ENCODE results near the gene FXYD4. TPM values are rescaled to one million over a fixed set of nuclear protein-coding genes. Genes with fewer than 3 reads are reported as not detected.

The FXYD4 gene
- total and polyA plus RNA-seq, 7 donors: not detected

DNA sequence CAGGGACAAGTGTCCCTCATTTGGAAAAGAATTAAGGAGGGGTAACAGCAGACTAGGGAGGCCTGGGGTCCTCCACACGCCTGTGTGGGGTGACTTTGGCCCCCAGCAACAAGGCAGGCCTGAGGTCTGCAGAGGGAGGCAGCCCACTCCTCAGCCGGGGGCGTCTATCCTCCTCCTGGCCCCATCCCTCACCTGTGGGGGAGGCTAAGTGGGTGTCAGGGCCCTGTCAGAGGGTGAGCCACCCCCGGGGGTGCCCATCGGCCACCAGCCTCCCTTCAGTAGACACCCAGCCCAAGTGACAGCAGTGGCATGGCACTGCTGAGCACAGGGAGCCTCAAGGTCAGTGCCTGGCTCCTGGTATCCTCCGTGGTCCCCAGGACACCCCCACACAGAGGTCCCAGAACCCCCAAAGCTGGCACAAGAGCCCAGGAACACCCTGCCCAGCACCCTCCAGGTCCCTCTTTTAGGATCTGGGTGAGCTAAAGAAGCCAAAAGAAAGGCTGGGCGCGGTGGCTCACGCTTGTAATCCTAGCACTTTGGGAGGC is 693 bp upstream of the FXYD4 start:
- H3K27ac ChIP-seq: no peak overlapping the region
- H3K9me3 ChIP-seq: no peaks in the 10 kb centered on the region
- H3K4me1 ChIP-seq: no peaks in the 10 kb centered on the region
- 86 to 93% methylated on average over 9 of the region's 9 CpGs for WGBS, 2 donors
- no peaks in the 10 kb centered on the region for H3K27me3 ChIP-seq
- no peak for TF ChIP-seq POLR2AphosphoS5 (IDR thresholded peaks at IDR 0.05)
- no peak for TF ChIP-seq POLR2A (IDR thresholded peaks at IDR 0.05)
- TF ChIP-seq EP300 (IDR thresholded peaks at IDR 0.05): no peak
- TF ChIP-seq, protein P1, sequence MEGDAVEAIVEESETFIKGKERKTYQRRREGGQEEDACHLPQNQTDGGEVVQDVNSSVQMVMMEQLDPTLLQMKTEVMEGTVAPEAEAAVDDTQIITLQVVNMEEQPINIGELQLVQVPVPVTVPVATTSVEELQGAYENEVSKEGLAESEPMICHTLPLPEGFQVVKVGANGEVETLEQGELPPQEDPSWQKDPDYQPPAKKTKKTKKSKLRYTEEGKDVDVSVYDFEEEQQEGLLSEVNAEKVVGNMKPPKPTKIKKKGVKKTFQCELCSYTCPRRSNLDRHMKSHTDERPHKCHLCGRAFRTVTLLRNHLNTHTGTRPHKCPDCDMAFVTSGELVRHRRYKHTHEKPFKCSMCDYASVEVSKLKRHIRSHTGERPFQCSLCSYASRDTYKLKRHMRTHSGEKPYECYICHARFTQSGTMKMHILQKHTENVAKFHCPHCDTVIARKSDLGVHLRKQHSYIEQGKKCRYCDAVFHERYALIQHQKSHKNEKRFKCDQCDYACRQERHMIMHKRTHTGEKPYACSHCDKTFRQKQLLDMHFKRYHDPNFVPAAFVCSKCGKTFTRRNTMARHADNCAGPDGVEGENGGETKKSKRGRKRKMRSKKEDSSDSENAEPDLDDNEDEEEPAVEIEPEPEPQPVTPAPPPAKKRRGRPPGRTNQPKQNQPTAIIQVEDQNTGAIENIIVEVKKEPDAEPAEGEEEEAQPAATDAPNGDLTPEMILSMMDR (IDR thresholded peaks at IDR 0.05): no peak
- no peak overlapping the region for H3K4me3 ChIP-seq
- peak; percentile 38 for DNase-seq
- intact Hi-C loops (cut with DNase I): no loop called here
- H3K36me3 ChIP-seq: no peaks in the 10 kb centered on the region

DNA sequence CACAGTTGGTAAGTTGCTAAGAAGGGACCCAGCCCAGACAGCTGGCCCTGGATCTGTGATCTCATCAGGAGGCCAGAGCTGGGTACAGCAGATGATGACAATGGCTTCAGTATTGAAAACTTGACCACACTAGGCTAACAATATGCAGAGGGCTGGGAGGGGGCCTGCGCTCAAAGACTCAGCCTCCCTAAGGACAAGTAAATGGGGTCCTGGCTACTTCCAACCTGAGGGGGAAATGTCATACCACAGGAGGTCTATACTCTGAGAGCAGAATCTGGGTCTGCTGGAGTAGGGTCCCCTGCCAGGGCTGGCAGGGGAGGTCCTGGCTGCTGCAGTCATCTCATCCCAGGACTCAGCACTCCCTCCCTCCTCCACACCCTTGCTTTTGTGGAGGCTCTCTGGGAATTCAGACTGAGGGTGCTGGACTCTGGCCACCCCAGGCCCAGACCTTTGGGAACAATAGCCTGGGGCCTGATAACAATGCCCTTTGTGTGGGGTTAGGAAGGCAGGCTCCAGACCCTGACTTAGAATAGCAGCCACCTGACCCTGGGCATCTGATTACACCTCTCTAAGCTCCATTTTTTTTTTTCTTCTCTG is 1.4 kb downstream of the FXYD4 start:
- H3K9me3 ChIP-seq: no peaks in the 10 kb centered on the region
- TF ChIP-seq POLR2A (IDR thresholded peaks at IDR 0.05) (no peak), EP300 (IDR thresholded peaks at IDR 0.05) (no peak), POLR2AphosphoS5 (IDR thresholded peaks at IDR 0.05) (no peak)
- TF ChIP-seq, protein P1 (IDR thresholded peaks at IDR 0.05): no peak
- no peak overlapping the region for H3K27ac ChIP-seq
- H3K36me3 ChIP-seq: no peaks in the 10 kb centered on the region
- DNase-seq: peak; percentile 30
- H3K4me3 ChIP-seq: no peak overlapping the region
- no peaks in the 10 kb centered on the region for H3K4me1 ChIP-seq
- intact Hi-C loops (cut with DNase I): no loop called here
- WGBS, 2 donors: 97 to 100% methylated on average over 1 of the region's 1 CpG
- H3K27me3 ChIP-seq: no peaks in the 10 kb centered on the region

DNA sequence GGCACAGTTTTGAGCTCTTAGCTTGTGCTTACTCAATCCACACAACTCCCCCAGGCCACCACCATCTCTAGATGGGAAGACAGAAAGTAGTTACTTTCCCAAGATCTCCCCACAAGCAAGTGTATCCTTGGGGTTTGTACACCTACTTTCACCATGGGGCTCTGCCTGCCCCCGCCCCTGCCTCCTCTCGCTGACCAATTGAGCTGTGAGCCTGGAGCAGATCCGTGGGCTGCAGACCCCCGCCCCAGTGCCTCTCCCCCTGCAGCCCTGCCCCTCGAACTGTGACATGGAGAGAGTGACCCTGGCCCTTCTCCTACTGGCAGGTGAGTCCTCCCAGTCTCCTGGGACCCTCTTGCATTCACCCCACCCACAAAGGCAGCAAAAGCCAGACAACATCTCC is 2.0 kb downstream of the FXYD4 start:
- 76 to 82% methylated on average over 5 of the region's 5 CpGs for WGBS, 2 donors
- Histone ChIP-seq H3K4me3 (no peak overlapping the region), H3K36me3 (no peaks in the 10 kb centered on the region), H3K27ac (no peak overlapping the region), H3K9me3 (no peaks in the 10 kb centered on the region), H3K27me3 (no peaks in the 10 kb centered on the region), H3K4me1 (no peaks in the 10 kb centered on the region)
- intact Hi-C loops (cut with DNase I): no loop called here
- DNase-seq: peak; percentile 17
- TF ChIP-seq EP300 (IDR thresholded peaks at IDR 0.05): no peak
- no peak for TF ChIP-seq POLR2A (IDR thresholded peaks at IDR 0.05)
- no peak for TF ChIP-seq POLR2AphosphoS5 (IDR thresholded peaks at IDR 0.05)

DNA sequence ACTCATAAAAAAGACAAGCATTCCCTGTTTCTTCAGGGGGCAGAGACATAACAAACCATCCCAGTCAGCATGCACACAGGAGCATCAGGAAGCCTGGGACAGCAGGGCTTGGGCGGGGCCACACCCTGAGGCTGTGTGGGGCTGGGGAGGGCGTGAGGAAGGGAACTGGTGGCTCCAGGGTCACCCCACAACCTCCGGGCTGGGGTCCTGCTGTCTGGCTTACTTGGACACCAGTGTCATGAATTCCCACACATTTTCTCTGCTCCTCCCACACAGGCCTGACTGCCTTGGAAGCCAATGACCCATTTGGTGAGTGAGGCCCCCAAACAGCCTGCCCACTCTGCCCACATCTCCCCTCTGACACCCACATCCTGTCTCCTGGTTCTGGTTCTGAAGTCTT is 2.8 kb downstream of the FXYD4 start:
- Histone ChIP-seq H3K27me3 (no peaks in the 10 kb centered on the region), H3K4me3 (no peak overlapping the region), H3K4me1 (no peaks in the 10 kb centered on the region), H3K9me3 (no peaks in the 10 kb centered on the region), H3K36me3 (no peaks in the 10 kb centered on the region), H3K27ac (no peak overlapping the region)
- 80 to 81% methylated on average over 3 of the region's 3 CpGs for WGBS, 2 donors
- no peak for TF ChIP-seq POLR2AphosphoS5 (IDR thresholded peaks at IDR 0.05)
- TF ChIP-seq, protein P1 (IDR thresholded peaks at IDR 0.05): no peak
- no peak for TF ChIP-seq EP300 (IDR thresholded peaks at IDR 0.05)
- no peak for TF ChIP-seq POLR2A (IDR thresholded peaks at IDR 0.05)
- DNase-seq: peak; percentile 30
- intact Hi-C loops (cut with DNase I): no loop called here

DNA sequence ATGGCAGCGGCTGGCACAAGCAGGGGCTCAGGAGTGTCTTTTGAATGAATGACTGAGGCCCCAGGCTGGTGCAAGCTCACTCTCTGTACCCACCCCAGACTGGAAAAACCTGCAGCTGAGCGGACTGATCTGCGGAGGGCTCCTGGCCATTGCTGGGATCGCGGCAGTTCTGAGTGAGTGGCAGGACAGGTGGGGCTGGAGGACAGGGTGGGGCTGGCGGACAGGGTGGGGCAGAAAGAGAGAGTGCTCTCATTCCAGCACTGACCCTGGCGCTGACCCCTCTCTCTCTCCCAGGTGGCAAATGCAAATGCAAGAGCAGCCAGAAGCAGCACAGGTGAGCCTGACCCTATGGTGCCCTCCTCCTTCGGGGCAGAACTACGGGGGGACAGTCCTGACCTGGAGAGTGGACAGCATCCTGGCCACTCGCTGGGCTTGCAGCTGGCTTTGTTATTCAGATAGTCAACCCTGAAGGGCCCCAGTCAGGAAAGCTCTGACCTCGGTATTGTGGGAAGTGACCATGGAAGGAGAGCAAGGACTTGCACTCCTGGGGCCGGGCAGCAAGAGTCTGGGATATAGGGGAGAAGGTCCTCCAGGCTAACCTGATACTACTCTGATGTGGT is 4.1 kb downstream of the FXYD4 start:
- peak; percentile 52 for DNase-seq
- no peak for TF ChIP-seq EP300 (IDR thresholded peaks at IDR 0.05)
- no peak for TF ChIP-seq POLR2AphosphoS5 (IDR thresholded peaks at IDR 0.05)
- TF ChIP-seq POLR2A (IDR thresholded peaks at IDR 0.05): no peak
- TF ChIP-seq, protein P1 (IDR thresholded peaks at IDR 0.05): no peak
- intact Hi-C loops (cut with DNase I): no loop called here
- H3K27me3 ChIP-seq: no peaks in the 10 kb centered on the region
- H3K4me3 ChIP-seq: no peak overlapping the region
- H3K36me3 ChIP-seq: no peaks in the 10 kb centered on the region
- WGBS, 2 donors: 40 to 76% methylated on average over 12 of the region's 12 CpGs
- no peaks in the 10 kb centered on the region for H3K4me1 ChIP-seq
- H3K27ac ChIP-seq: no peak overlapping the region
- H3K9me3 ChIP-seq: no peaks in the 10 kb centered on the region

All from sigmoid colon (tissue), 7 donors.